Ovary (tissue), 9 donors: ENCODE results near the gene IRX4. TPM values are rescaled to one million over a fixed set of nuclear protein-coding genes. Genes with fewer than 3 reads are reported as not detected.

Experiments
- DNase-seq, 5 donors: peaks; one replicate each; pipeline ENCODE4 v3.0.0-alpha.2; 2019 to 2020
- H3K27ac ChIP-seq, 2 donors: fragments of 200-600 bp; one replicate each; pipeline versions ENCODE4 v1.5.1 to v1.8.0; 2019 to 2022
- H3K27me3 ChIP-seq: fragments of 200-600 bp; one replicate; pipeline ENCODE4 v1.8.0; 2022
- H3K36me3 ChIP-seq: fragments of 200-600 bp; sonication (generic); one replicate; pipeline ENCODE4 v1.5.1; 2019
- H3K4me1 ChIP-seq: one replicate; pipeline ENCODE4 v1.8.1; 2013; ENCODE audit warnings: mild to moderate bottlenecking, moderate library complexity; ENCODE audit not compliant: insufficient read depth
- H3K4me3 ChIP-seq: fragments of 200-600 bp; sonication (generic); one replicate; pipeline ENCODE4 v1.5.1; 2017
- H3K9me3 ChIP-seq, 2 donors: fragments of 200-600 bp in 1 of 2; sonication (generic) in 1 of 2; one replicate each; pipeline versions ENCODE4 v1.5.1 to v1.8.1; 2013 to 2019; ENCODE audit warnings: mild to moderate bottlenecking in 1 of 2, moderate library complexity in 1 of 2
- CTCF ChIP-seq, 3 donors: fragments of 450-650 bp in 2 of 3; fragments of 200-600 bp in 1 of 3; IDR thresholded peaks; one replicate each; pipeline versions ENCODE4 v1.5.1 to v1.8.0; 2016 to 2022; ENCODE audit warnings: antibody characterized with exemption in 3 of 3, mild to moderate bottlenecking in 1 of 3
- EP300 ChIP-seq: sonication (generic); formaldehyde crosslinking; IDR thresholded peaks from one replicate; pipeline ENCODE4 v1.6.1; 2017; ENCODE audit warnings: antibody characterized with exemption
- POLR2A ChIP-seq: fragments of 450-650 bp; IDR thresholded peaks from one replicate; pipeline ENCODE4 v1.6.1; 2017; ENCODE audit warnings: antibody characterized with exemption, mild to moderate bottlenecking, moderate library complexity
- WGBS, 3 donors: extraction: QIAGEN DNeasy Blood & Tissue Kit in 1 of 3; methylation state at CpG; one replicate each; pipeline versions ENCODE4 v1.1.5 to v1.1.7; 2013 to 2017; 5-methylcytosine and 5-hydroxymethylcytosine counted together
- intact Hi-C, 4 donors: fragments of 100-400 bp; cut with DNase I; formaldehyde crosslinking; loops; one replicate each; pipeline versions ENCODE4 v1.11.0 to v1.15.1; 2022 to 2023
- polyA plus RNA-seq, 2 donors: library from polyadenylated mRNA; stranded (reverse); fragments of 200-250 nt in 1 of 2; fragments of 350-450 nt in 1 of 2; fragmentation: Illumina TruSeq in 1 of 2; extraction: RNeasy Lipid Tissue Mini Kit (QIAGEN cat#74804) in 1 of 2; gene quantifications; one replicate each; pipeline ENCODE4 v1.2.3, GENCODE V29; 2013 to 2014
- total RNA-seq, 7 donors: library from RNA; depleted of rRNA in 2 of 7; stranded (reverse); fragments of >200 nt in 2 of 7; fragmentation: NEBNext Ultra II Directional in 3 of 7; extraction: Animal tissue kit (Norgen Biotek cat#: 25700) in 3 of 7; gene quantifications; one replicate each; pipeline versions ENCODE4 v1.1.0 to v1.2.4, GENCODE V29; 2016 to 2023
- donor health status: DM: no; HTN: no; CAD: no; lungs with moderate emphysema.
- donor health status: DM: no; HTN: no; CAD: no.
- donor health status: Bipolar disorder and iron deficiency.
- donor health status: DM: yes; HTN: yes; CAD: no.
- donor health status: DM: no; HTN: no; CAD: no.
- donor health status: DM: yes; HTN: yes; CAD: no.

IRX4 gene
- total and polyA plus RNA-seq, 9 donors, result 0.23 TPM; not detected in 8

GRCh38 chr5:1864896-1865440, 17.8 kb downstream of the IRX4 start:
- H3K36me3 ChIP-seq, result no peaks in the 10 kb centered on the region
- no peak for TF ChIP-seq POLR2A
- TF ChIP-seq CTCF (IDR thresholded peaks at IDR 0.05), result no peak
- TF ChIP-seq EP300, result no peak
- no peak overlapping the region for H3K27ac ChIP-seq
- H3K4me1 ChIP-seq, result no peaks in the 10 kb centered on the region
- WGBS, 3 donors, result 81 to 89% (median 81%) methylated on average over 16 of the region's 16 CpGs
- H3K27me3 ChIP-seq, result no peaks in the 10 kb centered on the region
- H3K9me3 ChIP-seq, result no peaks in the 10 kb centered on the region
- intact Hi-C loops, result no loop called here
- H3K4me3 ChIP-seq, result no peak overlapping the region
- DNase-seq, result no peak

GRCh38 chr5:1860949-1861348, 21.8 kb downstream of the IRX4 start:
- no peaks in the 10 kb centered on the region for H3K27me3 ChIP-seq
- WGBS, 3 donors, result 61 to 74% (median 69%) methylated on average over 7 of the region's 7 CpGs
- DNase-seq, result no peak
- intact Hi-C loops, result no loop called here
- no peaks in the 10 kb centered on the region for H3K9me3 ChIP-seq
- no peak overlapping the region for H3K4me3 ChIP-seq
- H3K4me1 ChIP-seq, result no peaks in the 10 kb centered on the region
- H3K36me3 ChIP-seq, result no peaks in the 10 kb centered on the region
- TF ChIP-seq EP300, result no peak
- TF ChIP-seq CTCF (IDR thresholded peaks at IDR 0.05), result no peak
- TF ChIP-seq POLR2A, result no peak
- no peak overlapping the region for H3K27ac ChIP-seq

GRCh38 chr5:1860021-1860610, 22.6 kb downstream of the IRX4 start:
- no peak for DNase-seq
- 76 to 88% (median 84%) methylated on average over 21 to 22 of the region's 22 CpGs for WGBS, 3 donors
- Histone ChIP-seq H3K27me3 (no peaks in the 10 kb centered on the region), H3K9me3 (no peaks in the 10 kb centered on the region), H3K36me3 (no peaks in the 10 kb centered on the region), H3K4me1 (no peaks in the 10 kb centered on the region), H3K4me3 (no peak overlapping the region), H3K27ac (no peak overlapping the region)
- no peak for TF ChIP-seq EP300
- TF ChIP-seq CTCF (IDR thresholded peaks at IDR 0.05), result no peak
- no peak for TF ChIP-seq POLR2A
- intact Hi-C loops, result no loop called here

GRCh38 chr5:1859099-1859498, 23.6 kb downstream of the IRX4 start:
- Histone ChIP-seq H3K36me3 (no peaks in the 10 kb centered on the region), H3K4me3 (no peak overlapping the region), H3K4me1 (no peaks in the 10 kb centered on the region), H3K27ac (no peak overlapping the region), H3K9me3 (no peaks in the 10 kb centered on the region), H3K27me3 (no peaks in the 10 kb centered on the region)
- TF ChIP-seq POLR2A, result no peak
- no peak for TF ChIP-seq CTCF (IDR thresholded peaks at IDR 0.05)
- no peak for TF ChIP-seq EP300
- intact Hi-C loops, result no loop called here
- no peak for DNase-seq
- WGBS, 3 donors, result 88 to 90% (median 89%) methylated on average over 10 of the region's 10 CpGs
